Neuronal stem cell (in vitro differentiated cells): Measurements from ENCODE around the gene KIF26A.

Experiments used
- DNase-seq: peaks from one replicate; pipeline ENCODE4 v3.0.0-alpha.2; 2013; ENCODE audit warnings: low spot score
- H2AFZ ChIP-seq: one replicate; pipeline ENCODE4 v1.6.1; 2013; ENCODE audit warnings: mild to moderate bottlenecking, low read length, inconsistent platforms
- H2AK5ac ChIP-seq: 2 replicates; pipeline ENCODE4 v1.6.1; 2013; ENCODE audit warnings: low read depth, mild to moderate bottlenecking, inconsistent platforms, low read length, moderate library complexity, mixed read lengths
- H2BK120ac ChIP-seq: 2 replicates; pipeline ENCODE4 v1.6.1; 2013; ENCODE audit warnings: low read depth, mild to moderate bottlenecking, inconsistent platforms, low read length, moderate library complexity, mixed read lengths
- H2BK12ac ChIP-seq: one replicate; pipeline ENCODE4 v1.6.1; 2013; ENCODE audit warnings: low read length, inconsistent platforms
- H2BK15ac ChIP-seq: 2 replicates; pipeline ENCODE4 v1.6.1; 2013; ENCODE audit warnings: mild to moderate bottlenecking, low read length, inconsistent platforms, mixed read lengths
- H2BK5ac ChIP-seq: one replicate; pipeline ENCODE4 v1.6.1; 2013; ENCODE audit warnings: inconsistent platforms, mild to moderate bottlenecking, low read length, moderate library complexity
- H3K14ac ChIP-seq: one replicate; pipeline ENCODE4 v1.6.1; 2013; ENCODE audit warnings: low read length, inconsistent platforms
- H3K18ac ChIP-seq: 2 replicates; pipeline ENCODE4 v1.6.1; 2013; ENCODE audit warnings: low read length, inconsistent platforms
- H3K23ac ChIP-seq: 2 replicates; pipeline ENCODE4 v1.6.1; 2013; ENCODE audit warnings: low read depth, mild to moderate bottlenecking, mixed read lengths, low read length, inconsistent platforms; ENCODE audit not compliant: poor library complexity
- H3K27ac ChIP-seq: replicated peaks from 3 replicates; pipeline ENCODE4 v1.5.1; 2013; ENCODE audit warnings: low read length, inconsistent platforms
- H3K27me3 ChIP-seq, 3 experiments: 2 replicates each; pipeline ENCODE4 v1.6.1; 2013; ENCODE audit warnings: low read length in 3 of 3, mild to moderate bottlenecking in 2 of 3, inconsistent platforms in 1 of 3, low read depth in 1 of 3, mixed read lengths in 1 of 3, moderate library complexity in 1 of 3; ENCODE audit not compliant: control insufficient read depth in 3 of 3, insufficient read depth in 3 of 3
- H3K36me3 ChIP-seq, 2 donors: replicated peaks in 1 of 2; 2 replicates each; pipeline ENCODE4 v1.6.1; 2013; ENCODE audit warnings: low read length in 2 of 2; ENCODE audit not compliant: control insufficient read depth in 2 of 2, insufficient read depth in 2 of 2
- H3K4ac ChIP-seq: 2 replicates; pipeline ENCODE4 v1.6.1; 2013; ENCODE audit warnings: inconsistent platforms, mild to moderate bottlenecking, low read length, moderate library complexity
- H3K4me1 ChIP-seq, 2 donors: 1 replicate in 1 of 2; 2 replicates in 1 of 2; pipeline ENCODE4 v1.6.1; 2013; ENCODE audit warnings: low read length in 2 of 2, low read depth in 1 of 2; ENCODE audit not compliant: control insufficient read depth in 2 of 2, insufficient read depth in 1 of 2
- H3K4me2 ChIP-seq: one replicate; pipeline ENCODE4 v1.6.1; 2013; ENCODE audit warnings: mild to moderate bottlenecking, low read length, inconsistent platforms; ENCODE audit not compliant: insufficient read depth, poor library complexity, severe bottlenecking
- H3K4me3 ChIP-seq, 2 donors: 2 replicates each; pipeline ENCODE4 v1.5.1; 2013; ENCODE audit warnings: low read length in 2 of 2, mild to moderate bottlenecking in 2 of 2, inconsistent platforms in 1 of 2, moderate library complexity in 1 of 2
- H3K79me1 ChIP-seq: one replicate; pipeline ENCODE4 v1.6.1; 2013; ENCODE audit warnings: low read depth, mild to moderate bottlenecking, inconsistent platforms, low read length, moderate library complexity
- H3K9ac ChIP-seq: one replicate; pipeline ENCODE4 v1.6.1; 2013; ENCODE audit warnings: mild to moderate bottlenecking, low read depth, low read length, inconsistent platforms; ENCODE audit not compliant: poor library complexity
- H3K9me3 ChIP-seq, 2 donors: replicated peaks in 1 of 2; 2 replicates each; pipeline versions ENCODE3 to v1.6.1; 2013; ENCODE audit warnings: low read length in 2 of 2, mild to moderate bottlenecking in 2 of 2, inconsistent platforms in 1 of 2, low read depth in 1 of 2, mixed read lengths in 1 of 2, moderate library complexity in 1 of 2; ENCODE audit not compliant: control insufficient read depth in 2 of 2, insufficient read depth in 1 of 2
- H4K8ac ChIP-seq: one replicate; pipeline ENCODE4 v1.6.1; 2013; ENCODE audit warnings: low read depth, mild to moderate bottlenecking, inconsistent platforms, low read length, moderate library complexity
- H4K91ac ChIP-seq: one replicate; pipeline ENCODE4 v1.6.1; 2013; ENCODE audit warnings: low read length, low read depth, mild to moderate bottlenecking, inconsistent platforms; ENCODE audit not compliant: poor library complexity
- WGBS, 2 donors: extraction: QIAGEN DNeasy Blood & Tissue Kit; methylation state at CpG; one replicate each; pipeline ENCODE4 v1.1.7; 2013; ENCODE audit warnings: missing lambda C conversion rate in 2 of 2, mixed read lengths in 1 of 2; ENCODE audit not compliant: insufficient read length in 2 of 2, insufficient replicate concordance in 1 of 2; ENCODE audit errors: extremely low coverage in 2 of 2; 5-methylcytosine and 5-hydroxymethylcytosine counted together

The KIF26A gene

DNA sequence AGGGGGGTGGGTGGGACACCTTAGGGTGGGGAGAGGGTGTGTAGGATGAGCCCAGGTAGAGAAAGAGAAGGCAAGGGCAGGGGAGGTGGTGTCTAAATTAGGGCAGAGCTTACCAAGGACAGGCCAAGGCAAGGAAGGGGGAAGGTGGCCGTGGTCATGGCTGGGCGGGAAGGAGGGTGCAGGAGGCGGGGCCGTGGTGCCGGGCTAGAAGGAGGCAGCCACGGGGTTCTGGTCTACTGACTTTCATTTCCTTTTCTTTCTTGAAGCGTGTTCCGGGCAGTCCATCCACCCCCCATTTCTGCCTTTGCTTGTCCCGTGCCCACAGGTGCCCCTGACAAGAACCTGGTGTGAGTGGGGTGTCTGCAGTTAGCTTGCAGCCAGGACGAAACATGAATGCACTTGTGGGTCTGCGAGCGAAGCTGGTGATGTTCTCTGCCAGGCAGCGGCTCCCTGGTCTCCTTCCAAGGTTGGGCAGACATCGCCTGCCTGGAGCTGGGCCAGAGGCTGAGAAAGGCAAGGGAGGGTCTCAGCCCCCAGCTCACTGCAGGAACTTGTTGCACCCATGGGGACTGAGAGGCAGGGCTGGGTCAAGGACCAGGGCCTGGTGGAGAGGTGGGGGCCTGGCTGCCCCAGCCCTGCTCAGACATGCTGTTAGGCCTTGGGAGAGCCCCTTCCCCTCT lies 58.2 kb downstream of the KIF26A start:
- Histone ChIP-seq H3K9ac (peak overlapping the region; percentile 14), H3K27ac (no peak overlapping the region), H3K4me3 (no peak overlapping the region), H3K4ac (no peak overlapping the region), H2BK12ac (peak overlapping the region; percentile 82), H3K9me3 (no peaks in the 10 kb centered on the region), H3K4me2 (no peak overlapping the region), H2BK120ac (peak overlapping the region; percentile 100), H2BK15ac (peak overlapping the region; percentile 91), H2AK5ac (peak overlapping the region; percentile 93), H3K18ac (peak overlapping the region; percentile 93), H3K36me3 (no peaks in the 10 kb centered on the region), H3K27me3 (peaks cover 0 to 35% (median 0%) of the 10 kb centered on the region in 3 experiments), H4K8ac (no peak overlapping the region), H4K91ac (peak overlapping the region; percentile 57), H3K14ac (no peak overlapping the region), H2AFZ (no peak overlapping the region), H2BK5ac (no peak overlapping the region), H3K23ac (peak overlapping the region; percentile 10), H3K79me1 (peaks cover 2% of the 10 kb centered on the region), H3K4me1 (peaks cover 4 to 16% of the 10 kb centered on the region in 2 donors)
- DNase-seq = no peak
- no CpG with 5 or more reads among the region's 14 CpGs for WGBS, 2 donors

DNA sequence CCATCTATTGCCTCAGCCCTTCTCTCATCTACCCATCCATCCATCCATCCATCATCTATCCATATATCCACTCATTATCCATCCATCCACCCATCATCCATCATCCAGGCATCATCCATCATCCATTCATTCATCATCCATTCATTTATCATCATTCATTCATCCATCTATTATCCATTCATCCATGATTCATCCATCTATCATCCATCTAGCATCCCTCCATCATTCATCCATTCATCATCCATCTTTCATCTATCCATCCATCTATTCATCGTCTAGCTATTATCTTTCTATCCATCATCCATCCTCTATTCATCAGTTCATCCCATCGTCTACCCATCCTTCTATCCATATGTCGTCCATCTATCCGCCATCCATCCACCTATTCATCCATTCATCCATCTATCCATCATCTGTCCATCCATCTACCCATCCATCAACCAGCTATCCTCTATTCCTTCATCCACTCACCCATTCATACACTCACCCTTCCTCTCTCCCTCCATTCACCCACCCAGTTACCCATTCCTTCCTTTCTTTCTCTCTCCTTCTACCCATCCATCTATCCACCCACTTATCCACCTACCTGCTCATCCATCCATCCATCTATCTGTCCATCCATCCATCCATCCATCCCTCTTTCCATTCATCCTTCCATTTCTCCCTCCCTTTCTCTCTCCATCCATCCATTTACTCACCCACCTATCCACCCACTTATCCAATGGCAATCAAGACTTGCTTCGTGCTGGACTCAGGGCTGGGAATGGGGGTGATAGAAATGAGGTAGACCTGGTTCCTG lies 59.3 kb downstream of the KIF26A start:
- Histone ChIP-seq H3K4me2 (no peak overlapping the region), H3K79me1 (peaks cover 2% of the 10 kb centered on the region), H3K27ac (no peak overlapping the region), H3K9me3 (no peaks in the 10 kb centered on the region), H2AK5ac (no peak overlapping the region), H3K9ac (no peak overlapping the region), H3K18ac (no peak overlapping the region), H2AFZ (no peak overlapping the region), H3K36me3 (no peaks in the 10 kb centered on the region), H3K4me1 (peaks cover 4 to 16% of the 10 kb centered on the region in 2 donors), H3K14ac (no peak overlapping the region), H2BK120ac (no peak overlapping the region), H4K8ac (no peak overlapping the region), H2BK12ac (no peak overlapping the region), H3K4me3 (peak overlapping the region in 1 of 2 donors; percentile 18), H3K23ac (no peak overlapping the region), H4K91ac (no peak overlapping the region), H3K27me3 (peaks cover 0 to 31% (median 0%) of the 10 kb centered on the region in 3 experiments), H3K4ac (no peak overlapping the region), H2BK15ac (no peak overlapping the region), H2BK5ac (no peak overlapping the region)
- DNase-seq = no peak
- 100% methylated on average over 2 to 4 of the region's 5 CpGs for WGBS, 2 donors

DNA sequence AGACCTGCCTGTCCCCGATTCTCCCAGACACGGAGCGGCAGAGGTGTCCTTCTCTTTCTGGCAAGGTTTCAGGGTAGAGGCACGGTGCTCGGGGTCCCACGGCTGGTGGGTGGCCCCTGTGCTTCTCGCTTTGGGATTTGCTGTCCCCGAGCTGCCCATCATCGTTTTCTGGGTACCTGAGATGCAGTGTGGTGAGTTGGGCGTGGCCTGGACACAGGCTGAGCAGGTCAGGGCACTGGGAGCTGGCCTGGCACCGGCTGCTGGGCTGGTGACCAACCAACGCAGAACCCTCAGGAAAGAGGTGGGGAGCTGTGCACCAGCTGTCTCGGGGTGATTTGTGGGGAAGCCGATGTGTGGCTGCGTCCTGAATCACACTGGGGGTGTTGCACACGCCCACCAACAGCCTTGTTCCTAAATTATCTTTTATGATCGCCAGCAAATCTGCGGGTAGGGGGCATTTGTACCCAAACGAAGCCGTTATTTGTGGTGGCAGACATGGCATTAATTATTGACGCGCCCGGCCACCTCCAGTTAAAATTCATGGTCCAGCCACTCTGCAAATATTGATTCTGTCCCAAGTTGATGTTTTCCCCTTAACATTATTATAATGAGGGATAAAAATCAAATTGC lies 61.0 kb downstream of the KIF26A start:
- H2AK5ac ChIP-seq = no peak overlapping the region
- no peak overlapping the region for H3K27ac ChIP-seq
- no peaks in the 10 kb centered on the region for H3K9me3 ChIP-seq
- peak overlapping the region in 1 of 2 donors; percentile 4 for H3K4me3 ChIP-seq
- no peak overlapping the region for H3K23ac ChIP-seq
- H3K18ac ChIP-seq = no peak overlapping the region
- H3K4ac ChIP-seq = no peak overlapping the region
- H4K8ac ChIP-seq = no peak overlapping the region
- no peak overlapping the region for H3K9ac ChIP-seq
- peak overlapping the region; percentile 33 for H3K14ac ChIP-seq
- no peak for DNase-seq
- H4K91ac ChIP-seq = no peak overlapping the region
- peaks cover 2% of the 10 kb centered on the region for H3K79me1 ChIP-seq
- no peak overlapping the region for H2BK12ac ChIP-seq
- no peak overlapping the region for H3K4me2 ChIP-seq
- WGBS, 2 donors = no CpG with 5 or more reads among the region's 23 CpGs
- H3K4me1 ChIP-seq = peaks cover 4 to 14% of the 10 kb centered on the region in 2 donors
- H2BK120ac ChIP-seq = no peak overlapping the region
- no peak overlapping the region for H2AFZ ChIP-seq
- H2BK15ac ChIP-seq = no peak overlapping the region
- peaks cover 0 to 23% (median 0%) of the 10 kb centered on the region in 3 experiments for H3K27me3 ChIP-seq
- H2BK5ac ChIP-seq = peak overlapping the region; percentile 30
- H3K36me3 ChIP-seq = no peaks in the 10 kb centered on the region

DNA sequence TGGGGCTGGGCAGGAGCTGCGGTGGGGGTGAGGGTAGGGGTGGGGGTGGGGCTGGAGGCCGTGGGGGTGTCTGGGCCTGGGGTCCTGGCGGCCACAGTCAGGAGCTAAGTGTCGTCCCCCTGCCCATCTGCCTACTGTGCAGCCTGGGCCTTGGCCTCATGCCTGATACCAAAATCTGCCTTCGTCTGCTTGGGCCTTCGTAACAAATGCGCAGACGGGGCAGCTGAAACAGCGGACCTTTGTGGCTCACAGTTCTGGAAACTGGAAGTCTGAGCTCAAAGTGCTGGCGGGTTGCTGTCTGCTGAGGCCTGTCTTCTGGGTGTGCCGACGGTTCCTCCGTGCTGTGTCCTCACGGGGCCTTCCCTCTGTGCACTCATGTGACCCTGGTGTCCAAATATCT lies 61.7 kb downstream of the KIF26A start:
- Histone ChIP-seq H2AK5ac (no peak overlapping the region), H4K91ac (no peak overlapping the region), H3K27me3 (peaks cover 0 to 16% (median 0%) of the 10 kb centered on the region in 3 experiments), H2BK12ac (no peak overlapping the region), H3K4me1 (peaks cover 4 to 14% of the 10 kb centered on the region in 2 donors), H3K14ac (no peak overlapping the region), H3K4me3 (no peak overlapping the region), H3K4me2 (no peak overlapping the region), H4K8ac (no peak overlapping the region), H3K9me3 (no peaks in the 10 kb centered on the region), H2AFZ (no peak overlapping the region), H3K23ac (peak overlapping the region; percentile 23), H2BK15ac (no peak overlapping the region), H2BK5ac (no peak overlapping the region), H2BK120ac (no peak overlapping the region), H3K27ac (no peak overlapping the region), H3K18ac (no peak overlapping the region), H3K36me3 (no peaks in the 10 kb centered on the region), H3K9ac (no peak overlapping the region), H3K4ac (no peak overlapping the region), H3K79me1 (peaks cover 2% of the 10 kb centered on the region)
- DNase-seq = no peak
- WGBS, 2 donors = no CpG with 5 or more reads among the region's 14 CpGs
